Astrocyte (in vitro differentiated cells and primary cell): Measurements from ENCODE around the gene HOXD9. TPM values are rescaled to one million over a fixed set of nuclear protein-coding genes. Genes with fewer than 3 reads are reported as not detected.
A peak's percentile ranks its signal among the peaks of the same experiment; 100 is the strongest.

Source experiments
- DNase-seq: peaks from one replicate; pipeline ENCODE4 v3.0.0-alpha.2; 2010; ENCODE audit warnings: low read depth
- FAIRE-seq: peaks from 2 replicates; lab custom pipeline; 2011; peaks lifted over from hg19 to GRCh38; lab: Jason Lieb, UNC
- H2AFZ ChIP-seq: 2 replicates; pipeline ENCODE4 v1.6.0; 2012; ENCODE audit warnings: low read depth, low read length, inconsistent platforms
- H3K27ac ChIP-seq: 2 replicates; pipeline ENCODE4 v1.5.1; 2011; ENCODE audit warnings: low read depth, low read length, inconsistent platforms
- H3K27me3 ChIP-seq: 2 replicates; pipeline ENCODE4 v1.6.0; 2011; ENCODE audit warnings: low read length, inconsistent platforms; ENCODE audit not compliant: insufficient read depth
- H3K36me3 ChIP-seq: 2 replicates; pipeline ENCODE4 v1.5.1; 2011; ENCODE audit warnings: low read length, inconsistent platforms; ENCODE audit not compliant: insufficient read depth
- H3K4me1 ChIP-seq: 2 replicates; pipeline ENCODE4 v1.5.1; 2011; ENCODE audit warnings: low read length, inconsistent platforms; ENCODE audit not compliant: insufficient read depth
- H3K4me2 ChIP-seq: 2 replicates; pipeline ENCODE4 v1.6.0; 2012; ENCODE audit warnings: low read length, inconsistent platforms
- H3K4me3 ChIP-seq: 2 replicates; pipeline ENCODE4 v1.5.1; 2011; ENCODE audit warnings: low read depth, mild to moderate bottlenecking, low read length, inconsistent platforms; ENCODE audit not compliant: insufficient read depth
- H3K79me2 ChIP-seq: 2 replicates; pipeline ENCODE4 v1.6.0; 2012; ENCODE audit warnings: mild to moderate bottlenecking, low read length, inconsistent platforms; ENCODE audit not compliant: insufficient read depth
- H3K9ac ChIP-seq: 2 replicates; pipeline ENCODE4 v1.6.0; 2012; ENCODE audit warnings: mild to moderate bottlenecking, low read length, inconsistent platforms
- H3K9me3 ChIP-seq: 2 replicates; pipeline ENCODE4 v1.5.1; 2012; ENCODE audit warnings: low read depth, mild to moderate bottlenecking, low read length, inconsistent platforms; ENCODE audit not compliant: insufficient read depth
- H4K20me1 ChIP-seq: 2 replicates; pipeline ENCODE4 v1.6.0; 2012; ENCODE audit warnings: low read length, inconsistent platforms; ENCODE audit not compliant: insufficient read depth
- H3K27ac Mint-ChIP-seq: one replicate; pipeline ENCODE4 v1.8.0; 2021; ENCODE audit warnings: mild to moderate bottlenecking, mixed read lengths; ENCODE audit not compliant: unreplicated experiment
- H3K27me3 Mint-ChIP-seq: one replicate; pipeline ENCODE4 v1.8.0; 2021; ENCODE audit warnings: low read depth, mixed read lengths; ENCODE audit not compliant: unreplicated experiment
- H3K36me3 Mint-ChIP-seq: one replicate; pipeline ENCODE4 v1.8.0; 2021; ENCODE audit warnings: low read depth, mixed read lengths; ENCODE audit not compliant: unreplicated experiment
- H3K4me1 Mint-ChIP-seq: one replicate; pipeline ENCODE4 v1.8.0; 2021; ENCODE audit warnings: low read depth, mixed read lengths; ENCODE audit not compliant: unreplicated experiment
- H3K4me3 Mint-ChIP-seq: one replicate; pipeline ENCODE4 v1.8.0; 2021; ENCODE audit warnings: mild to moderate bottlenecking, moderate library complexity, mixed read lengths; ENCODE audit not compliant: unreplicated experiment
- H3K9me3 Mint-ChIP-seq: one replicate; pipeline ENCODE4 v1.8.0; 2021; ENCODE audit warnings: mild to moderate bottlenecking, mixed read lengths; ENCODE audit not compliant: unreplicated experiment
- EZH2 ChIP-seq: IDR thresholded peaks from 2 replicates; pipeline ENCODE4 v1.6.1; 2012; ENCODE audit warnings: mild to moderate bottlenecking, low read length, inconsistent platforms; ENCODE audit not compliant: insufficient read depth
- total RNA-seq: library from RNA; stranded (reverse); gene quantifications from 2 replicates; pipeline ENCODE4 v1.2.1, GENCODE V29; 2021
- TF ChIP-seq, protein P1 (sequence below): IDR thresholded peaks from 2 replicates; pipeline ENCODE4 v1.5.1; 2011; ENCODE audit warnings: low read depth, mild to moderate bottlenecking, inconsistent platforms, low read length, moderate library complexity; ENCODE audit not compliant: insufficient read depth

Gene HOXD9
- total RNA-seq, 1 donor from 2014 or later = not detected

DNA sequence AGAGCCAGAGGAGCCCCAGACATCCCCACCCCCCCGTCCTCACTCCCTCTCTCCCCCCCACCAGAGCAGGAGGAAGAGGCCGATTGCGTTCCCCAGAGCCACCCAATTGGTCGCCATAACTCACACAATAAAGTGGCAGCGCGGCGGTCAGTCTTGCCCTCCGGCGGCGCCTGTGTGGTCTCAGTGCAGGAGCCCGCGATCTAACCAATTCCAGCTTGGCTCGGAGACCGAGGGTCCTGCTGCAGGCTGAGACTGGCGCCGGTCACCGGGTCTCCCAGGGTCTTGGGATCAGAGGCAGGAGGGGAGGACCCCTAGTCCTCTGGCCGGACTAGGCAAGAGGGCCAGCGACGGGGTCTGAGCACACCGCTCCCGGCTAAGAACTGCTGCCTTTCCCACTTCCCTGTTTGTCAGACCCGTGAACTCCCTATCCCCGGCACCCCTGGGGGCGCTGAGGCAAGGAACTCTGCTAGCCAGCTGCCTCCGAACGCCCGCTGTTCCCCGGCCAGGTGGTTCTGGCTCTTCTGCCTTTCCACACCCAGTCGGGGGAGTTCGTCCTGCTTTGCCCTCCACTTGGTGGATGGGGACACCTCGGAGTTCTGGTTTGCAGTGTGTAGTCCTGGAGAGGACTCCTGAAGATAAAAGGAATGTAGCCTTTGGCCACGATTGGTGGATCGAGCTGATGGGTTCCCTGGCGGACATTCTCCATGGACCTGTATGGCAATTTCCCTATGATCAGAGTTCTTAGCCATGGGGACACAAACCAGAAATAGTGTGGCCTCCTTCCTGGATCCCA lies 24.0 kb upstream of the HOXD9 start:
- Histone ChIP-seq H3K4me2 (no peak overlapping the region), H3K27ac (no peak overlapping the region), H3K4me1 (peaks cover 7% of the 10 kb centered on the region), H3K4me3 (no peak overlapping the region), H4K20me1 (peaks cover 5% of the 10 kb centered on the region), H3K79me2 (no peaks in the 10 kb centered on the region), H3K9me3 (peaks cover 21% of the 10 kb centered on the region), H3K9ac (no peak overlapping the region), H3K27me3 (peaks cover 100% of the 10 kb centered on the region), H2AFZ (no peak overlapping the region), H3K36me3 (no peaks in the 10 kb centered on the region)
- TF ChIP-seq, protein P1, sequence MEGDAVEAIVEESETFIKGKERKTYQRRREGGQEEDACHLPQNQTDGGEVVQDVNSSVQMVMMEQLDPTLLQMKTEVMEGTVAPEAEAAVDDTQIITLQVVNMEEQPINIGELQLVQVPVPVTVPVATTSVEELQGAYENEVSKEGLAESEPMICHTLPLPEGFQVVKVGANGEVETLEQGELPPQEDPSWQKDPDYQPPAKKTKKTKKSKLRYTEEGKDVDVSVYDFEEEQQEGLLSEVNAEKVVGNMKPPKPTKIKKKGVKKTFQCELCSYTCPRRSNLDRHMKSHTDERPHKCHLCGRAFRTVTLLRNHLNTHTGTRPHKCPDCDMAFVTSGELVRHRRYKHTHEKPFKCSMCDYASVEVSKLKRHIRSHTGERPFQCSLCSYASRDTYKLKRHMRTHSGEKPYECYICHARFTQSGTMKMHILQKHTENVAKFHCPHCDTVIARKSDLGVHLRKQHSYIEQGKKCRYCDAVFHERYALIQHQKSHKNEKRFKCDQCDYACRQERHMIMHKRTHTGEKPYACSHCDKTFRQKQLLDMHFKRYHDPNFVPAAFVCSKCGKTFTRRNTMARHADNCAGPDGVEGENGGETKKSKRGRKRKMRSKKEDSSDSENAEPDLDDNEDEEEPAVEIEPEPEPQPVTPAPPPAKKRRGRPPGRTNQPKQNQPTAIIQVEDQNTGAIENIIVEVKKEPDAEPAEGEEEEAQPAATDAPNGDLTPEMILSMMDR = no peak
- TF ChIP-seq EZH2 = no peak
- H3K36me3 Mint-ChIP-seq = peaks cover 3% of the 10 kb centered on the region
- no peak for DNase-seq
- no peak overlapping the region for H3K4me3 Mint-ChIP-seq
- peaks cover 4% of the 10 kb centered on the region for H3K4me1 Mint-ChIP-seq
- peak overlapping the region; percentile 69 for H3K27ac Mint-ChIP-seq
- H3K9me3 Mint-ChIP-seq = peaks cover 25% of the 10 kb centered on the region
- peaks cover 92% of the 10 kb centered on the region for H3K27me3 Mint-ChIP-seq
- FAIRE-seq = no peak

DNA sequence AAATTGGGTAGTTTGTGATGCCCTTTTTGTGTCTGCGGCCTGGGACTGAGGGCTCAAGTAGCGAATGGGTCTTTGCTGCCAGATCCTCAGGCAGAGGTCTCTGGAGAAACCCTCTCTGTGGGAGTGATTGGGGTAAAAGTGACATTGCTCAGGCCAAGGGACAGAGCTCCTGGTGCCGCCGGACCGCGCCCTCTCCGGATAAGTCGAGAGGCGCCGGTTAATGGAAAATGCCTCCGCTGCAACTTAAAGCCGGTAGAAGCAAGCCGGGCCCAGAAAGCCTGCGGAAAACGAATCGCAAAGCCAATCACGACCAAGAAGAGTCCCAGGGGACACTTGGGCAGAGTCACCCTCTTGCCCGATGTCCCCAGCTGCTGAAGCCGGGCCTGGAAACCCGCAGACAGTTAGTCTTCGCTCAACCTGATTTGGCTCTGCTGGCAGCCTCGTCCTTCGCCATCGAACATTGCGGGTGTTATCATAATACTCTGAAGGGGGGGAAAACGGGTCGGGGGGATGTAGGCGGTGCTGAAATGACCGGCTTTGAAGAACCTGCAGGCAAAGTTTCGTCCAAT lies 23.3 kb upstream of the HOXD9 start:
- H3K36me3 ChIP-seq = no peaks in the 10 kb centered on the region
- no peak overlapping the region for H3K4me2 ChIP-seq
- H3K9me3 ChIP-seq = peaks cover 21% of the 10 kb centered on the region
- no peak for TF ChIP-seq EZH2
- TF ChIP-seq, protein P1 = no peak
- DNase-seq (no peak), FAIRE-seq (no peak)
- no peak overlapping the region for H3K4me3 ChIP-seq
- H2AFZ ChIP-seq = no peak overlapping the region
- Mint-ChIP-seq H3K9me3 (peaks cover 21% of the 10 kb centered on the region), H3K27ac (peak overlapping the region; percentile 69), H3K4me1 (peaks cover 6% of the 10 kb centered on the region), H3K27me3 (peaks cover 92% of the 10 kb centered on the region), H3K4me3 (no peak overlapping the region), H3K36me3 (no peaks in the 10 kb centered on the region)
- peaks cover 5% of the 10 kb centered on the region for H4K20me1 ChIP-seq
- peaks cover 7% of the 10 kb centered on the region for H3K4me1 ChIP-seq
- no peak overlapping the region for H3K27ac ChIP-seq
- H3K9ac ChIP-seq = no peak overlapping the region
- peaks cover 100% of the 10 kb centered on the region for H3K27me3 ChIP-seq
- H3K79me2 ChIP-seq = no peaks in the 10 kb centered on the region
